HG02571 (cell line): Measurements from ENCODE around the gene PIGO.

ENCODE experiments used
- ATAC-seq: cut with Tn5 transposase; IDR thresholded peaks from one replicate; pipeline ENCODE4 v1.9.1; 2021; ENCODE audit warnings: mild to moderate bottlenecking, moderate library complexity; ENCODE audit not compliant: unreplicated experiment

PIGO gene

GRCh38 chr9:35072461-35073278, 23.7 kb downstream of the PIGO start, which contains the start of gene VCP:
VCP (minus strand) TSS chr9:35072625; CDS start chr9:35072353, 272 bp downstream.
- peak; percentile 88 for ATAC-seq

GRCh38 chr9:35071814-35072460, 24.5 kb downstream of the PIGO start:
- ATAC-seq: peak; percentile 39

DNA sequence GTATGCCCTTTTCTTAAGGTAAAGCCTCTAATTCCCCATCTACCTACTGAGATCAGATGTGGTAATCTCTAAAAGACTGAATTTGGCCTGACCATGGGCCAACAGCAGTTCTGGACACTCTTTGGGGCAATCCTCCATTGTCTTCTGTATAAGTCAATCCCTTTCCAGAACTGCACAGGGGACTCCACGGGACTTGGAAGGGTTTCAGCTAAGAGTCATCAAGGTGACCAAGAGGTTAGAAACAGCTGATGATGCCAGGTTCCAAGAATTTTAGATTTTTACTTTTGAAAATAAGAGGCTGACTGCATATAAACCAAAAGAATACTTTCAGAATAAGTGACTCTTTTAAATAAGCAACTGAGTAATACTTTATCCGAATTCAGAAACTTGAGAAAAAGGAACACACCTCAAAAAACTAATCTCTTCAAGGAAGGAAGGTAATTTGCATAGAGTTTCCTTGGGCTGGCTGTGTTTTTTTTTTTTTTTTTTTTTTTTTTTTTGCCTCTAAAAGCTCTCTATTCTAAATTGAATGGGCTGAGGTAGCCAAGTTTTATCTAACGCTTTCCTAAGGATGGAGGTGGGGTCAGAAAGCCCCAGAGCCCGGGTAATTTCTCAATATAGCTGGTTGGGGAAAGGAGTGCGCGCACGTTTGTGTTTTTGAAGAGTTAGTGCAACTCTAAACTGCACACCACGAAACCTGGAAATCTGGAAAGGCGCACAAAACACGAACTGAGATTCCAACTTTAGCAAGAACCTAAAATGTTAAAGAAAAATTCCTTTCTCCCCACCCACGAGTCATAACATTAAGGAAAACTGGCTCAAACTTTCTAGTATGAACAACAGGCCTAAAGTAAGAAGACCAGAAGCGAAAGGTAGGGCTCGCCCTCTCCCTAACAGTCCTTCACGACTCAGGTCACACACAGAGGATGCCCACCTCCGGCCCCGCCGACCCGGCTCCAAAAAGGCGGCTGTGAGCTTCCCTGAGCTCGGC, 25.3 kb downstream of the PIGO start:
- no peak for ATAC-seq

GRCh38 chr9:35069020-35069419, 27.4 kb downstream of the PIGO start:
- ATAC-seq: no peak

GRCh38 chr9:35067056-35067455, 29.3 kb downstream of the PIGO start:
- ATAC-seq: no peak

- no peak for ATAC-seq
These were observed 35.7 kb downstream of the PIGO start for GRCh38 chr9:35060548-35061207.

DNA sequence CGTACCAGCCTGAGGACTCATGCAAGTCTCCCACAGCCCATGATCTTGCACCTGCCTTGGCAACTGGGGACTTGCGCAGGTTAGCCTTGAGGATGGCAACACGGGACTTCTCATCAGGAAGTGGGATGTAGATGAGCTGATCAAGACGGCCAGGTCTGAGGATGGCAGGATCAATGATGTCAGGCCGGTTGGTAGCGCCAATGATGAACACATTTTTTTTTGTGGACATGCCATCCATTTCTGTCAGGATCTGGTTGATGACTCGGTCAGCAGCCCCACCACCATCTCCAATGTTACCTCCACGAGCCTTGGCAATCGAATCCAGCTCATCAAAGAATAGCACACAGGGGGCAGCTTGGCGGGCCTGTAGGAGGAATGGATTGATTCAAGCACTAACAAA, 37.0 kb downstream of the PIGO start:
- ATAC-seq: no peak

- ATAC-seq: no peak
These were observed 39.1 kb downstream of the PIGO start for GRCh38 chr9:35057271-35057620.

DNA sequence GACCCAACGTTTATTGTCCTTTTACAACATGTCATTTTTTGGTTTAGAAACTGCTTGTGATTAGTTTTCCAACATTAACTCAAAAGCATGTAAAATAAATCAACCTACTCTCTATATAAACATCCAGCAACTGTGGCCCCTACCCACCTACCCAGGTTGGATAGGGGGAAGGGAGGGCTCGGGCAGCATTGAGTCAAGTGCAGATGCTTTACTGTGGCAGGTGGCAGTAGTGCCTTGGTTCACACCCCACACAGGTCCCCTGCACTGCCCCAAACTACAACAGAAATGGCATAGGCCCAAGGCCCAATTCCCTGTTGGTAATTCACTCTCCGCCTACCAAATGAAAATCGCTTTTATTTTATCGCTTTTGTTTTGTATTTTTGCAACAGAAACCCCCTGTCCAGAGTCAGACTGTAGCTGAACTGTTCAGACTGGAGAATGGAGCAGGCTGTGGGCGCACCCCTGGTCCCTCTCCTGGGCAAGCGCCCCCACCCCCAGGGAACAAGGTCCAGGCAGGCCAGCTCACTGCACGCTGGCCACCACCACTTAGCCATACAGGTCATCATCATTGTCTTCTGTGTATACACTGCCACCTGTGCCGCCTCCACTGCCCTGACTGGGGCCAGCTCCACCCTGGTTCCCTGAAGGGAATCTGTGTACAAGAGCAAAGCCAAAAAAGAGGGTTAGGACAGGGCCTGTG, 39.7 kb downstream of the PIGO start:
- no peak for ATAC-seq

DNA sequence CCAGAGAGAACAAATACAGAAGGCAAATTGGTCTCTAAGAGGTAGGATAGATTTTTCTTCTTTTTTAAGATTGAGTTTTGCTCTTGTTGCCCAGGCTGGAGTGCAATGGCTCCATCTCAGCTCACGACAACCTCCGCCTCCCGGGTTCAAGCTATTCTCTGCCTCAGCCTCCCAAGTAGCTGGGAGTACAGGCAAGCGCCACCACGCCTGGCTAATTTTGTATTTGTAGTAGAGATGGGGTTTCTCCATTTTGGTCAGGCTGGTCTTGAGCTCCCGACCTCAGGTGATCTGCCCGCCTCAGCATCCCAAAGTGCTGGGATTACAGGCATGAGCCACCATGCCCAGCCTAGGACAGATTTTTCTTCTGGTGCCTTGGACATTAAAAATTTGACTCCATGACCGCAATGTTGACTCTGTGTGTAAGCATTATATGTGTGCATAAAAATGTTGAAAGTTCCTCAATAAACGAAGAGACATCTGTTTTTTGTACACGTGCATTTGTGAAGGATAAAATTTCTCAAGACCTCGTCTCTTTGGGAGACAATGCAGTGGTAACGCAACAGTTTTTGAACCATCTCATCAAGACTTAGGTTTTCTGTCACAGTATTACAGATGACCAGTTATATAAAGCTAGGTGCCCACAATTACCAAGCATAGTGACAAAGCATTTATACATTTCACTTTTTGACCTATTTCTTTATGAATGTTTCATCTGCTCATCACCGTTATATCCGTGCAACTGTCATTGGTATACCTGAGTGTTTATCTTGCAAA, 41.3 kb downstream of the PIGO start:
- no peak for ATAC-seq

GRCh38 chr9:35054185-35054835, 42.1 kb downstream of the PIGO start:
- ATAC-seq: no peak

GRCh38 chr9:35051069-35051967, 45.1 kb downstream of the PIGO start:
- no peak for ATAC-seq

- ATAC-seq: no peak
These were observed 47.9 kb downstream of the PIGO start for GRCh38 chr9:35048511-35048910.

DNA sequence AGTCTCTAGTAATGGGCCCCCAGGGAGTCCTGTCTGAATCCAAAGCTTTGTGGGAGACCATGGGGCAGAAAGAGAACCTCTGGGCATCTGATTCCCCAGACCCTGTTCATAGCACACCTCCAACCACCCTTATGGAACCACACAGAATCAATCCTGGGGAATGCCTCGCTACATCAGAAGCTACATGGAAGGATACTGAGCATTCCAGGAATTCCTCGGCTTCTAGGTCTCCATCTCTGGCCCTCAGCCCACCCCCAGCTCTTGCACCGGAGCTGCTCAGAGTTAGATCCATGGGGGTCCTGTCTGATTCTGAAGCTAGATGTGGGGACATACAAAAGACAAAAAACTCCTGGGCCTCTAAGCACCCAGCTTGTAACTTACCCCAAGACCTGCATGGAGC, 52.3 kb downstream of the PIGO start:
- no peak for ATAC-seq

- ATAC-seq: no peak
These were observed 53.4 kb downstream of the PIGO start for GRCh38 chr9:35042891-35043545.

- no peak for ATAC-seq
These were observed 54.2 kb downstream of the PIGO start for GRCh38 chr9:35042081-35042604.
